ENCODE data around the gene KCNJ14. TPM values are rescaled to one million over a fixed set of nuclear protein-coding genes. Genes with fewer than 3 reads are reported as not detected.

KCNJ14 gene
- total and polyA plus RNA-seq, 2 of the 8 experiments (the other 6 are each of a cell fraction or from before 2014, with no cell fraction given): 0.45 to 0.89 TPM

GRCh38 chr19:48433337-48433736 lies 22.0 kb upstream of the KCNJ14 start (continued):
- no peak for TF ChIP-seq NANOG (IDR thresholded peaks at IDR 0.05; ENCODE audit: insufficient read depth, low read depth, low read length, poor library complexity, severe bottlenecking)

Measured in H1 (cell line).